ENCODE results near the gene SLC25A42. TPM values are rescaled to one million over a fixed set of nuclear protein-coding genes. Genes with fewer than 3 reads are reported as not detected.
A peak's percentile ranks its signal among the peaks of the same experiment; 100 is the strongest.

Gene SLC25A42
- total and polyA plus RNA-seq, 2 of the 13 experiments (the other 11 are each of a cell fraction or from before 2014, with no cell fraction given) = 12.8 to 18.3 TPM

DNA sequence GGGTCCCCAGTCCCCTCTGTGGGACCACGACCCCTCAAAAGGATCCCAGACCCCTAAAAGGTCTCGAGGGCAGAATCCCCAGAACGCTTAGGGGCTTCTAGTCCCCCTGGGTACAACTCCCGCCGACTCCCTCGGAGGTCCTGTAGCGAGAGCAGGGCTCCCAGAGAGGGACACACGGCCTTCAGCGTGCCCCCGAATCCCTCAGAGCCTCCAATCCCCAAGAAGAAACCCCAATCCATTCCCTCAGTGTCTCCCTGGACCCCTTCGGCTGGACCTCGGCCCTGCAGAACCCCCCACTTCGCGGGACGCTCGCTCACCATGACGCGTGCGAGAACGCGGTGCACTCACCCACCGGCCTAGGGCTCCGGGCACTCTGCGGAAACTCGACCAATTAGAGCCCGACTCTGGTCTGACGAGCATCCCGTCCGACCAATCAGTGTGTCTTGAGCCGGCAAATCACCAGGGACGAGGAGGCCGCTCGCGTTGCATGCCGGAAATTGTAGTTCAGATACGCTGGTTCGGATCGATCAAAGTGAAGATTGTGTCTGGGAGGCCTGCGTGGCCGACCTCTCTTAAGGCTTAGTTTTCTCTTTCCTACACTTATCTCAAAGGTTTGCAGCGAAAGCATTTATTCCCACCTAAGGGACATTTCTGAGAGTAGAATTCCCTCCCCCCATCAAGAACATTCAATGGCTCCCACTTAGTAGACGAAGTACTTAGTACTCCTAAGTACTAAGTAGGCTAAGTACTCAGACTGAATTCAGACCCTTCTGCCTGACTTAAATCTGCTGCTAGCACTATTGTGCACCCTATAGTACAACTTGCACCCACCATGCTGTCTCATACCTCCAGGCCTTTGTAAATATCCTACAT, 74.6 kb downstream of the SLC25A42 start, which contains the start of gene TMEM161A (continued):
- TF ChIP-seq ZBTB37 (CRISPR knock-in tag; IDR thresholded peaks at IDR 0.05) (no peak), PHB2 (IDR thresholded peaks at IDR 0.05; ENCODE audit: partially characterized antibody) (no peak), RBFOX2 (IDR thresholded peaks at IDR 0.05; ENCODE audit: low read depth, low read length) (peak; percentile 82), TRAFD1 (CRISPR knock-in tag; IDR thresholded peaks at IDR 0.05; ENCODE audit: borderline replicate concordance) (no peak), SSRP1 (CRISPR knock-in tag; IDR thresholded peaks at IDR 0.05) (no peak), ZNF816 (CRISPR knock-in tag; IDR thresholded peaks at IDR 0.05; ENCODE audit: borderline replicate concordance) (no peak), FLYWCH1 (CRISPR knock-in tag; IDR thresholded peaks at IDR 0.05) (no peak), PCBP2 (optimal IDR thresholded peaks at IDR 0.05; ENCODE audit: low read depth, low read length, poor library complexity, severe bottlenecking) (no peak), CREB1 (IDR thresholded peaks at IDR 0.05) (peak; percentile 89), CREB1 (CRISPR knock-in tag; IDR thresholded peaks at IDR 0.05) (peak; percentile 93), NR1H2 (CRISPR knock-in tag; IDR thresholded peaks at IDR 0.05; ENCODE audit: borderline replicate concordance, low read depth) (no peak), RFX1 (IDR thresholded peaks at IDR 0.05) (no peak), MIER2 (CRISPR knock-in tag; IDR thresholded peaks at IDR 0.05) (no peak), ZNF282 (IDR thresholded peaks at IDR 0.05; ENCODE audit: partially characterized antibody) (no peak), ZNF510 (CRISPR knock-in tag; IDR thresholded peaks at IDR 0.05; ENCODE audit: low read depth) (no peak), ZNF264 (CRISPR knock-in tag; IDR thresholded peaks at IDR 0.05) (peak; percentile 49; the same call in 1 of the 2 replicates), AHR (CRISPR knock-in tag; IDR thresholded peaks at IDR 0.05) (no peak), SATB2 (CRISPR knock-in tag; IDR thresholded peaks at IDR 0.05) (no peak), SRSF4 (IDR thresholded peaks at IDR 0.05; ENCODE audit: low read depth, low read length, poor library complexity, severe bottlenecking) (no peak), ZNF550 (CRISPR knock-in tag; IDR thresholded peaks at IDR 0.05; ENCODE audit: borderline replicate concordance) (no peak), TCF7L2 (IDR thresholded peaks at IDR 0.05; ENCODE audit: low read depth, low read length) (no peak), ZNF83 (CRISPR knock-in tag; IDR thresholded peaks at IDR 0.05; ENCODE audit: borderline replicate concordance) (no peak)
- TF ChIP-seq, protein P1, sequence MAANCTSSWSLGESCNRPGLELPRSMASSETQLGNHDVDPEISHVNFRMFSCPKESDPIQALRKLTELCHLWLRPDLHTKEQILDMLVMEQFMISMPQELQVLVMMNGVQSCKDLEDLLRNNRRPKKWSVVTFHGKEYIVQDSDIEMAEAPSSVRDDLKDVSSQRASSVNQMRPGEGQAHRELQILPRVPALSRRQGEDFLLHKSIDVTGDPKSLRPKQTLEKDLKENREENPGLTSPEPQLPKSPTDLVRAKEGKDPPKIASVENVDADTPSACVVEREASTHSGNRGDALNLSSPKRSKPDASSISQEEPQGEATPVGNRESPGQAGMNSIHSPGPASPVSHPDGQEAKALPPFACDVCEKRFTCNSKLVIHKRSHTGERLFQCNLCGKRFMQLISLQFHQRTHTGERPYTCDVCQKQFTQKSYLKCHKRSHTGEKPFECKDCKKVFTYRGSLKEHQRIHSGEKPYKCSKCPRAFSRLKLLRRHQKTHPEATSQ (CRISPR knock-in tag; IDR thresholded peaks at IDR 0.05; ENCODE audit: borderline replicate concordance) = no peak
- TF ChIP-seq, protein P2, sequence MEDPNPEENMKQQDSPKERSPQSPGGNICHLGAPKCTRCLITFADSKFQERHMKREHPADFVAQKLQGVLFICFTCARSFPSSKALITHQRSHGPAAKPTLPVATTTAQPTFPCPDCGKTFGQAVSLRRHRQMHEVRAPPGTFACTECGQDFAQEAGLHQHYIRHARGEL (CRISPR knock-in tag; IDR thresholded peaks at IDR 0.05) = no peak
- TF ChIP-seq, protein P3, sequence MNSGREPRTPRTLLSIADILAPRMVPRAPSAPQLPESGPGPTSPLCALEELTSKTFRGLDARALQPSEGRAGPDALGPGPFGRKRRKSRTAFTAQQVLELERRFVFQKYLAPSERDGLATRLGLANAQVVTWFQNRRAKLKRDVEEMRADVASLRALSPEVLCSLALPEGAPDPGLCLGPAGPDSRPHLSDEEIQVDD (CRISPR knock-in tag; IDR thresholded peaks at IDR 0.05; ENCODE audit: borderline replicate concordance) = no peak

Measured in HepG2 (cell line).